Endothelial cell of umbilical vein (primary cell): ENCODE results near the gene XPOT. TPM values are rescaled to one million over a fixed set of nuclear protein-coding genes. Genes with fewer than 3 reads are reported as not detected.

Source experiments
- BruUV-seq: library from RNA; stranded (reverse); fragments of 400-500 nt; replicated peaks from 2 replicates; lab custom pipeline; 2021; lab: Mats Ljungman, UMichigan
- CTCF ChIA-PET: fragments of 300-600, 350-600 bp; sonication (Branson Sonifier 250); formaldehyde crosslinking; loops from one replicate; lab custom pipeline; 2021; ENCODE audit warnings: antibody characterized with exemption, inconsistent platforms; lab: Charles Lee
- POLR2A ChIA-PET: fragments of 300-600, 350-600 bp; sonication (Branson Sonifier 250); formaldehyde crosslinking; loops from one replicate; lab custom pipeline; 2021; ENCODE audit warnings: antibody characterized with exemption, inconsistent platforms; lab: Charles Lee
- DNase-seq: peaks from one replicate; pipeline ENCODE4 v3.0.0-alpha.2; 2011; ENCODE audit warnings: low read depth, low spot score
- FAIRE-seq: peaks from 2 replicates; lab custom pipeline; 2011; peaks lifted over from hg19 to GRCh38; lab: Jason Lieb, UNC
- H2AFZ ChIP-seq: 2 replicates; pipeline ENCODE4 v1.6.0; 2012; ENCODE audit warnings: low read depth, low read length, control low read depth, inconsistent platforms
- H3K27ac ChIP-seq: 2 replicates; pipeline ENCODE4 v1.5.1; 2011; ENCODE audit warnings: low read depth, mild to moderate bottlenecking, control low read depth, low read length, moderate library complexity; ENCODE audit not compliant: insufficient read depth
- H3K27me3 ChIP-seq, 2 experiments: 2 replicates each; pipeline versions ENCODE4 v1.6.0 to v1.6.1; 2011; ENCODE audit warnings: low read length in 2 of 2, mixed read lengths in 1 of 2; ENCODE audit not compliant: control insufficient read depth in 2 of 2, insufficient read depth in 2 of 2
- H3K36me3 ChIP-seq, 2 experiments: 2 replicates in 1 of 2; 3 replicates in 1 of 2; pipeline ENCODE4 v1.5.1; 2011; ENCODE audit warnings: low read length in 2 of 2, mild to moderate bottlenecking in 1 of 2, moderate library complexity in 1 of 2; ENCODE audit not compliant: control insufficient read depth in 2 of 2, insufficient read depth in 2 of 2; ENCODE audit errors: extremely low read depth in 1 of 2
- H3K4me1 ChIP-seq: 3 replicates; pipeline ENCODE4 v1.5.1; 2011; ENCODE audit warnings: mild to moderate bottlenecking, low read length; ENCODE audit not compliant: control insufficient read depth, insufficient read depth; ENCODE audit errors: extremely low read depth
- H3K4me2 ChIP-seq: 2 replicates; pipeline ENCODE4 v1.6.1; 2011; ENCODE audit warnings: low read length, control low read depth, mixed read lengths; ENCODE audit not compliant: insufficient read depth
- H3K4me3 ChIP-seq, 3 experiments: fragments of 200-600 bp in 1 of 3; sonication (generic), shearing (Covaris generic) in 1 of 3; replicated peaks in 1 of 3; 2 replicates each; pipeline ENCODE4 v1.5.1; 2011 to 2016; ENCODE audit warnings: control low read depth in 3 of 3, low read length in 3 of 3, mild to moderate bottlenecking in 2 of 3, inconsistent platforms in 1 of 3, low read depth in 1 of 3, moderate library complexity in 1 of 3; ENCODE audit not compliant: insufficient read depth in 1 of 3
- H3K79me2 ChIP-seq: 2 replicates; pipeline ENCODE4 v1.6.0; 2012; ENCODE audit warnings: low read length, inconsistent platforms; ENCODE audit not compliant: control insufficient read depth, insufficient read depth
- H3K9ac ChIP-seq: replicated peaks from 2 replicates; pipeline ENCODE3; 2011; ENCODE audit warnings: low read length, control low read depth; ENCODE audit not compliant: insufficient read depth; ENCODE audit errors: extremely low read depth
- H3K9me1 ChIP-seq: replicated peaks from 3 replicates; pipeline ENCODE4 v1.6.0; 2011; ENCODE audit warnings: mild to moderate bottlenecking, low read length; ENCODE audit not compliant: control insufficient read depth, insufficient read depth; ENCODE audit errors: extremely low read depth
- H3K9me3 ChIP-seq: replicated peaks from 2 replicates; pipeline ENCODE4 v1.5.1; 2012; ENCODE audit warnings: low read length, inconsistent platforms; ENCODE audit not compliant: control insufficient read depth, insufficient read depth
- H4K20me1 ChIP-seq: replicated peaks from 2 replicates; pipeline ENCODE3; 2011; ENCODE audit warnings: mild to moderate bottlenecking, low read length; ENCODE audit not compliant: control insufficient read depth, insufficient read depth; ENCODE audit errors: extremely low read depth
- CTCF ChIP-seq, 2 donors: IDR thresholded peaks; 1 replicate in 1 of 2; 2 replicates in 1 of 2; pipeline ENCODE4 v1.5.1; 2011; ENCODE audit warnings: low read length in 2 of 2, mild to moderate bottlenecking in 2 of 2, moderate library complexity in 2 of 2, control low read depth in 1 of 2, inconsistent platforms in 1 of 2, low read depth in 1 of 2; ENCODE audit not compliant: insufficient read depth in 1 of 2; ENCODE audit errors: extremely low read depth in 1 of 2
- EZH2 ChIP-seq: IDR thresholded peaks from 2 replicates; pipeline ENCODE4 v1.6.1; 2012; ENCODE audit warnings: borderline replicate concordance, low read depth, mild to moderate bottlenecking, moderate library complexity, low read length, inconsistent platforms; ENCODE audit not compliant: severe bottlenecking
- FOS ChIP-seq: IDR thresholded peaks from 2 replicates; pipeline ENCODE4 v1.6.1; 2011; ENCODE audit warnings: mild to moderate bottlenecking, low read length, moderate library complexity, borderline replicate concordance; ENCODE audit not compliant: insufficient read depth
- GATA2 ChIP-seq: IDR thresholded peaks from 2 replicates; pipeline ENCODE4 v1.7.0; 2011; ENCODE audit warnings: low read depth, mild to moderate bottlenecking, moderate library complexity, mixed read lengths, low read length; ENCODE audit not compliant: insufficient read length, insufficient read depth
- JUN ChIP-seq: IDR thresholded peaks from 2 replicates; pipeline ENCODE4 v1.6.1; 2011; ENCODE audit warnings: borderline replicate concordance, low read depth; ENCODE audit not compliant: insufficient read length, insufficient read depth
- MAX ChIP-seq: IDR thresholded peaks from 2 replicates; pipeline ENCODE4 v1.6.1; 2011; ENCODE audit not compliant: insufficient read depth, insufficient read length
- MYC ChIP-seq: IDR thresholded peaks from one replicate; pipeline ENCODE4 v1.6.1; 2011; ENCODE audit warnings: mild to moderate bottlenecking, low read depth, low read length
- POLR2A ChIP-seq: IDR thresholded peaks from 2 replicates; pipeline ENCODE4 v1.6.1; 2012; ENCODE audit warnings: low read depth, mild to moderate bottlenecking, control low read depth, low read length
- POLR2AphosphoS5 ChIP-seq: IDR thresholded peaks from 2 replicates; pipeline ENCODE4 v1.6.1; 2012; ENCODE audit warnings: low read depth, mild to moderate bottlenecking, control low read depth, low read length, moderate library complexity; ENCODE audit not compliant: insufficient read depth
- dilution Hi-C: fragments of 300-500 bp; cut with MboI; formaldehyde crosslinking; loops from one replicate; pipeline ENCODE4 v1.15.0; 2019; ENCODE audit warnings: low sequenced_read_pairs; ENCODE audit not compliant: extremely low pct_ligation_motif_present
- intact Hi-C: fragments of 100-400 bp; cut with micrococcal nuclease; formaldehyde crosslinking; loops from one replicate; pipeline ENCODE4 v1.10.0; 2022
- polyA plus RNA-seq, 4 experiments: library from polyadenylated mRNA; depleted of rRNA in 3 of 4; stranded (reverse) in 3 of 4; unstranded in 1 of 4; fragments of >200 nt; gene quantifications; 2 replicates each; pipeline versions ENCODE4 v1.2.1 to v1.2.3, GENCODE V29; 2011 to 2012; ENCODE audit warnings: missing spikeins in 1 of 4
- total RNA-seq: library from RNA; stranded (reverse); gene quantifications from 2 replicates; pipeline ENCODE4 v1.2.3, GENCODE V29; 2021

Gene XPOT
- total and polyA plus RNA-seq, 2 donors (not counting 3 experiments of a cell fraction or from before 2014, with no cell fraction given): 21.9 to 88.9 TPM

DNA sequence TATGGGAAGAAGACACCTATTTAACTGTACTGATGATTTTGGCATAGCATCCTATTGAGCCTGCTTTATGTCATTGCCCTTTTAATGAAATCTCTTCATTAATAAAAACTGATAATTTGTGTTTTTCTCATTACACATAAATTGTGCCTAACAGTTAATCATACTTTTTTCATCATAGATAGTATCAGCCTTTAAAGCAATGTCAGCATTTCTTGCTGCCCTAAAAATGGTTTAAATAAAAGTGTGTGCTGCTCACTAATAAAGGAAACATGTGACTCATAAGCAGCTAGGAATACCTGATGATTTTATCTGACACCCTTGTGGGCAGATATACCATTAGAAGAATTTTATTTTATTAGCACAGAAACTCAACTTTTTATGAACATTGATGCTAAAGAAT lies 74.5 kb downstream of the XPOT start:
- Histone ChIP-seq H3K36me3 (peaks cover 12% of the 10 kb centered on the region in 2 experiments), H3K4me2 (no peak overlapping the region), H4K20me1 (peaks cover 5% of the 10 kb centered on the region), H3K79me2 (peaks cover 32% of the 10 kb centered on the region), H3K9ac (no peak overlapping the region), H3K4me3 (no peak overlapping the region), H3K27ac (no peak overlapping the region), H3K9me1 (no peaks in the 10 kb centered on the region), H3K4me1 (no peaks in the 10 kb centered on the region), H3K9me3 (no peaks in the 10 kb centered on the region), H3K27me3 (no peaks in the 10 kb centered on the region), H2AFZ (no peak overlapping the region)
- BruUV-seq: no TSS peak
- ChIA-PET POLR2A (no interaction called here), CTCF (no interaction called here)
- FAIRE-seq: no peak
- DNase-seq: no peak
- no peak for TF ChIP-seq MYC
- no peak for TF ChIP-seq CTCF (IDR thresholded peaks at IDR 0.05; ENCODE audit: extremely low read depth in 1 of 2, insufficient read depth in 1 of 2, low read depth in 1 of 2, low read length in 2 of 2)
- no peak for TF ChIP-seq JUN
- no peak for TF ChIP-seq FOS
- no peak for TF ChIP-seq GATA2
- TF ChIP-seq MAX: no peak
- TF ChIP-seq POLR2AphosphoS5: no peak
- no peak for TF ChIP-seq POLR2A
- TF ChIP-seq EZH2: no peak
- dilution Hi-C loops: no loop called here
- intact Hi-C loops: no loop called here
